SU-DHL-6 (cell line): ENCODE results near the gene ANKRD34A.

Experiments
- EZH2phosphoT487 ChIP-seq: fragments of 200-600 bp; sonication (generic), shearing (Covaris generic); conservative IDR thresholded peaks from 2 replicates; pipeline ENCODE4 v1.6.1; 2018; ENCODE audit warnings: mild to moderate bottlenecking, antibody characterized with exemption, low read length, moderate library complexity, mixed read lengths
- TF ChIP-seq, protein P1 (sequence below): fragments of 200-600 bp; sonication (generic); IDR thresholded peaks from one replicate; pipeline ENCODE4 v1.5.1; 2017; ENCODE audit warnings: antibody characterized with exemption, mild to moderate bottlenecking, low read length, moderate library complexity; ENCODE audit not compliant: insufficient read depth, poor library complexity, severe bottlenecking

DNA sequence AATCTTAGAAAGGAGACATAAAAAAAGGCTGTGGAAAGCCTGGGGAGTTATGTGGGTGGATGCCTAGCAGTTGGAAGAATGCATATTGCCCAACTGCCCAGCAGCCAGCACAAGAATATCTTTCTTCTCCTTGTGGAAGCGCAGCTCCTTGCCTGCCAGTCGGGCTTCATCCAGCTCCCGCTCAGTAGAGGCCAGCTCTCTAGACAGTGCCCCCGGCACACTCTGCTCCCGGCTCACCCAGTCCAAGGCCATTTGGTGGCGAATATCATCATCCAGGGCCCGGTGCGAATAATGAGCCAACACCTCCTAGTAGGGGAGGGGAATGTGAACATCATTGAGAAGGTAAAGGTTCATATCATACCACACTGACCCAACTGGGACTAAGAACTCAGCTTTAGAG, 28.1 kb downstream of the ANKRD34A start:
- TF ChIP-seq EZH2phosphoT487 = no peak
- TF ChIP-seq, protein P1, sequence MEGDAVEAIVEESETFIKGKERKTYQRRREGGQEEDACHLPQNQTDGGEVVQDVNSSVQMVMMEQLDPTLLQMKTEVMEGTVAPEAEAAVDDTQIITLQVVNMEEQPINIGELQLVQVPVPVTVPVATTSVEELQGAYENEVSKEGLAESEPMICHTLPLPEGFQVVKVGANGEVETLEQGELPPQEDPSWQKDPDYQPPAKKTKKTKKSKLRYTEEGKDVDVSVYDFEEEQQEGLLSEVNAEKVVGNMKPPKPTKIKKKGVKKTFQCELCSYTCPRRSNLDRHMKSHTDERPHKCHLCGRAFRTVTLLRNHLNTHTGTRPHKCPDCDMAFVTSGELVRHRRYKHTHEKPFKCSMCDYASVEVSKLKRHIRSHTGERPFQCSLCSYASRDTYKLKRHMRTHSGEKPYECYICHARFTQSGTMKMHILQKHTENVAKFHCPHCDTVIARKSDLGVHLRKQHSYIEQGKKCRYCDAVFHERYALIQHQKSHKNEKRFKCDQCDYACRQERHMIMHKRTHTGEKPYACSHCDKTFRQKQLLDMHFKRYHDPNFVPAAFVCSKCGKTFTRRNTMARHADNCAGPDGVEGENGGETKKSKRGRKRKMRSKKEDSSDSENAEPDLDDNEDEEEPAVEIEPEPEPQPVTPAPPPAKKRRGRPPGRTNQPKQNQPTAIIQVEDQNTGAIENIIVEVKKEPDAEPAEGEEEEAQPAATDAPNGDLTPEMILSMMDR = no peak
